HL-60/S4 (cell line): ENCODE data around the gene ZNF451.
"Not testable (repeated sequence)": the region's sequence is repeated elsewhere in the genome, so short reads cannot be mapped to it uniquely, and the experiment has no call there.

Source experiments
- in situ Hi-C: fragments of 300-500 bp; cut with MboI; formaldehyde crosslinking; loops from 2 replicates; pipeline ENCODE4 v1.14.3; 2022; ENCODE audit warnings: low sequenced_read_pairs

Gene ZNF451, protein sequence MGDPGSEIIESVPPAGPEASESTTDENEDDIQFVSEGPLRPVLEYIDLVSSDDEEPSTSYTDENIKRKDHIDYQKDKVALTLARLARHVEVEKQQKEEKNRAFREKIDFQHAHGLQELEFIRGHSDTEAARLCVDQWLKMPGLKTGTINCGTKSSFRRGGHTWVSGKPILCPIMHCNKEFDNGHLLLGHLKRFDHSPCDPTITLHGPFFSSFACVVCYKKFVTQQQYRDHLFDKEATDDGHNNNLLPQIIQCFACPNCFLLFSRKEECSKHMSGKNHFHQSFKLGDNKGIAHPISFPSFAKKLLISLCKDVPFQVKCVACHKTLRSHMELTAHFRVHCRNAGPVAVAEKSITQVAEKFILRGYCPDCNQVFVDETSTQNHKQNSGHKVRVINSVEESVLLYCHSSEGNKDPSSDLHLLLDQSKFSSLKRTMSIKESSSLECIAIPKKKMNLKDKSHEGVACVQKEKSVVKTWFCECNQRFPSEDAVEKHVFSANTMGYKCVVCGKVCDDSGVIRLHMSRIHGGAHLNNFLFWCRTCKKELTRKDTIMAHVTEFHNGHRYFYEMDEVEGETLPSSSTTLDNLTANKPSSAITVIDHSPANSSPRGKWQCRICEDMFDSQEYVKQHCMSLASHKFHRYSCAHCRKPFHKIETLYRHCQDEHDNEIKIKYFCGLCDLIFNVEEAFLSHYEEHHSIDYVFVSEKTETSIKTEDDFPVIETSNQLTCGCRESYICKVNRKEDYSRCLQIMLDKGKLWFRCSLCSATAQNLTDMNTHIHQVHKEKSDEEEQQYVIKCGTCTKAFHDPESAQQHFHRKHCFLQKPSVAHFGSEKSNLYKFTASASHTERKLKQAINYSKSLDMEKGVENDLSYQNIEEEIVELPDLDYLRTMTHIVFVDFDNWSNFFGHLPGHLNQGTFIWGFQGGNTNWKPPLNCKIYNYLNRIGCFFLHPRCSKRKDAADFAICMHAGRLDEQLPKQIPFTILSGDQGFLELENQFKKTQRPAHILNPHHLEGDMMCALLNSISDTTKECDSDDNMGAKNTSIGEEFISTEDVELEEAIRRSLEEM

DNA sequence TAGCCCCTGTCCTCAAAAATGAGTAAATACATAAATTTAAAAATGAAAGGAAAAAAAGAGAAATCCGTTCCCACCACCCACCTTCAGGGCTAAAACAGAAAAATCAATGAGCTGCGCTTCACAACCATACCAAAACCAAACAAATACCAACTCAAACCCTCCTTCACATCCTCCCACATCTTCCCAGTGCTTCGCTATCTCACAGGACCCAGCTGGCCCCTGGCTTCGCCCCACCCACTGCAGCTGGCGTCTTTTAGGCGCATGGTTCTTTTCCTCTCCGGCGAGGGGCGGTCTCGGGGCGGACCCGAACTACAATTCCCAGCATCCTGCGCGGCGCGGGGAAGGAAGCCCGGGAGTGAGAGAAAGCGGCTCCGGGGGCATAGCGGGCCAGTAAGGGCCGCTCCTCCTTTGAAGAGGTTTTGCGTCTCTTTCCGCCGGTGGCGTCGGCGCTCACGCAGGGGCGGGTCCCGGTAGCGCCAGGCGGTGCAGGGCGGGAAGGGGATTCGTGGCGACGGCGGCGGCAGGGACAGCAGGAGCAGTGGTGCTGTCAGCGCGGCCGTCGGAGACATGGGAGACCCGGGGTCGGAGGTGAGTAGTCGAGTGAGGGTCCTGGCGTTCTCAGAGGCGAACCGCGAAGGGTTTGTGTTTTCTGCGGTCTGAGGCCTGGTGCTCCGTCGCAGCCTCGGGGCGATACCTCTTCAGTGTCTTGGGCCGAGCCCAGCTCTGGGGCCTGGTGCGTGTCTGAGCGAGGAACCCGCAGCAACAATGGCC is at the start of gene ZNF451:
Gene ZNF451, plus strand, starts transcription at position 502 of the 771 bp plus-strand sequence. Its CDS starts 66 bp downstream, at position 568.
- in situ Hi-C loops: no loop called here

DNA sequence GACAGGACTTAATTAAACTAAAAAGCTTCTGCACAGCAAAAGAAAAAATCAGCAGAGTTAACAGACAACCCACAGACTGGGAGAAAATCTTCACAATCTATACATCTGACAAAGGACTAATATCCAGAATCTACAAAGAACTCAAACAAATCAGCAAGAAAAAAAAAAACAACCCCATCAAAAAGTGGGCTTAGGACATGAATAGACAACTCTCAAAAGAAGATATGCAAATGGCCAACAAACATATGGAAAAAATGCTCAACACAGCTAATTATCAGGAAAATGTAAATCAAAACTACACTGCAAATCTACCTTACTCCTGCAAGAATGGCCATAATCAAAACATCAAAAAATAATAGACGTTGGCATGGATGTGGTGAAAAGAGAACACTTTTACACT is 45.9 kb upstream of the ZNF451 start:
- in situ Hi-C loops: not testable (repeated sequence)

DNA sequence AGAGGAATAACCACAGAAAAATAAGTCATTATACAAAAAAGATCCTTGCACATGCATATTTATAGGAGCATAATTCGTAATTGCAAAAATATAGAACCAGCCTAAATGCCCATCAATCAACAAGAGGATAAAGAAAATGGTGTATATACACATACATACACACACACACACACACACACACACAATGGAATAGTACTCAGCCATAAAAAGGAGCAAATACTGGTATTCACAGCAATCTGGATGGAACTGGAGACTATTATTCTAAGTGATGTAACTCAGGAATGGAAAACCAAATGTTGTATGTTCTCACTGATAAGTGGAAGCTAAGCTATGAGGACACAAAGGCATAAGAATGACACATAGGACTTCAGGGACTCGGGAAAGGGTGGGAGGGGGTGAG is 45.4 kb upstream of the ZNF451 start:
- in situ Hi-C loops: no loop called here

DNA sequence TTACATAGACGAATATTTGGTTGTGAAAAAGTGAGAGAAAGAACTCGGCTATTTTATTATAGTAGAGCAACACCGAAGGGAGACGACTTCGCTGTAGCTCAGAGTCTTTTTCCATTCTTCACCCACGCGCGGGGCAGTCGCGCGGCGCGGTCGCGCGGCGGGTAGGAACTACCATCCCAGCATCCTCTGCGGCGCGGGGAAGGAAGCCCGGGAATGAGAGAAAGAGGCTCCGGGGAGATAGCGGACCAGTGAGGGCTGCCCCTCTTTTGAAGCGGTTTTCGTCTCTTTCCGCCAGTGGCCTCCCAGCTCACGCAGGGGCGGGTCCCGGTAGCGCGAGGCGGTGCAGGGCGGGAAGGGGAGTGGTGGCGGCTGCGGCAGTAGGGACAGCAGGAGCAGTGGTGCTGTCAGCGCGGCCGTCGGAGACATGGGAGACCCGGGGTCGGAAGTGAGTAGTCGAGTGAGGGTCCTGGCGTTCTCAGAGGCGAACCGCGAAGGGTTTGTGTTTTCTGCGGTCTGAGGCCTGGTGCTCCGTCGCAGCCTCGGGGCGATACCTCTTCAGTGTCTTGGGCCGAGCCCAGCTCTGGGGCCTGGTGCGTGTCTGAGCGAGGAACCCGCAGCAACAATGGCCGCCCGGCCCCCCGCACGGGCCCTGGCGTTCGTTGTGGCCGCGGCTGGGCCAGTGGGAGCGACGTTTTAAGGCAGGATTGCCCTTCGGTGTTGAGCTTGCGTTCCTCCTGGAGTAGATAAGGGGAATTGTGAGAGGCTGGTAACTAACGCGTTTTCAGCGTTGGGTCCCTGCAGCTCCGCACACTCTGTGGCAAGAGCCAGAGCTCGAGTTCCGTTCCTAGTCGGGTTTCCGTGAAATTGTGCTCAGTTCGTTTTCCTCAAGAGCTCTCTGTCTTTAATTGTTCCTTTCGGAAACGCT is 43.4 kb upstream of the ZNF451 start, which contains the start of gene KIAA1586:
Gene KIAA1586, plus strand, starts transcription at position 362 of the 925 bp plus-strand sequence. Its CDS starts 63 bp downstream, at position 425.
- in situ Hi-C loops: not testable (repeated sequence)

DNA sequence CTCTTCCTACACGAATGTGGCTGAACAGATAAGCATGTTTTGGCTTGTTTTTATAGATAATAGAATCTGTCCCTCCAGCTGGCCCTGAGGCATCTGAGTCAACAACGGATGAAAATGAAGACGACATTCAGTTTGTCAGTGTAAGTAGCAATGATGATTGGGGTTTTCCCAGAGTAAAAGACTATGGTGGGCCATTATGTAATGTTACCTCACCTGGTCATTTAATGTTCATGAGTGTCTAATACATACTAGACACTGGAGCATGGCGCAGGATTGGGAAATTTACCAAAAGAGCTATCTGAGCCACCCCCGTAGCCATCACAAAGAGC is 42.8 kb upstream of the ZNF451 start:
- in situ Hi-C loops: not testable (repeated sequence)

DNA sequence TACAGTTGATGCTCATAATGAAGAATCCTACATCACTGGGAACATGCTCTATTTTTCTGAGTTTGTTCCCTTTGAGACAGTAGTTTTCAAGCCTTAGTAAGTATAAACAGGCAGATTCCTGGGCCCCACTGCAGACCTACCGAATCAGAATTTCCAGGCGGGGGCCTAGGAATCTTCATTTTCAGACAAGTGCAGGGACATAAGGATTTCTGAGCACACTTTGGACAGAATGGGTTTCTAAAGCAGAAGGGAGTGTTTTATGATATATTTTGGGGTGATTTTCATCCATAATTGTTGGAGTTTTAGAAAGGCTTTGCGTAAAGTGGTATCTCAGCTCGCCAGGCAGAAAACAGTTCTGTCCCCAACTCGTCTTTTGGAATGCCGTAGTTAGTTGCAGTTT is 42.1 kb upstream of the ZNF451 start:
- in situ Hi-C loops: not testable (repeated sequence)

DNA sequence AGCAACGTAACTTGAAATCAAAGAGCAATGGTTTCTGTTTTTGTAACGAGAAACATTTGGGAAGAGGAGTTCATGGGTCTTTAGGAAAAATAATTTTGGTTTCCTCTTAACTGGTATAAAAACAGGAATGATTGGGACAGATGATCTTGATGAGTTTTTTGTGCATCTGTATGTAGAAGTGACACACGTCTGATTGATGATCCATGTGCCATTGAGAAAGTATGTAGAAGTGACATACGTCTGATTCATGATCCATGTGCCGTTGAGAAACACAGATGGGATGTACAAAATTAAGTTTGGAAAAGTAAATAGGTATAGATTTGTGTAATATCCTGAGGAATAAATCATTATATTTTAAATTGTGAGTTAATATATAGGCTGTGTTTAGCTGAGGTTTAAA is 41.4 kb upstream of the ZNF451 start:
- in situ Hi-C loops: no loop called here

DNA sequence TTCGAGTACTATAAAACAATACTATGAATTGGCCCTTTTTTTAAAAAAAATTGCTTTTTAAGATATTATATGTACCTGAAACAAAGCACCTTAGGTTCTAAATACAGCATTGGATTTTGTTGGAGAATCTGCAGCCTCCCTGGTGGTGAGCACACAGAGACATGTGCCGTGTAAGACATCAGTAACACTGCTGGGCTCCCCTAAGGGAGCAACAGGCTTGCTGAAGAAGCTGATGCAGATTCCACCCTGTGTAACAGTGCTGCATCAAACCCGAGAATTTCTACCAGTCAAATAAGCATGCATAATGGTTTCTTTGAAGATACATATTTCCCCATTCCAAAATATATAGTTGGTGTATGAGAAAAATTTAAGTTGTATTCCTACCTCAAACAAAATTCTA is 26.1 kb upstream of the ZNF451 start:
- in situ Hi-C loops: no loop called here

DNA sequence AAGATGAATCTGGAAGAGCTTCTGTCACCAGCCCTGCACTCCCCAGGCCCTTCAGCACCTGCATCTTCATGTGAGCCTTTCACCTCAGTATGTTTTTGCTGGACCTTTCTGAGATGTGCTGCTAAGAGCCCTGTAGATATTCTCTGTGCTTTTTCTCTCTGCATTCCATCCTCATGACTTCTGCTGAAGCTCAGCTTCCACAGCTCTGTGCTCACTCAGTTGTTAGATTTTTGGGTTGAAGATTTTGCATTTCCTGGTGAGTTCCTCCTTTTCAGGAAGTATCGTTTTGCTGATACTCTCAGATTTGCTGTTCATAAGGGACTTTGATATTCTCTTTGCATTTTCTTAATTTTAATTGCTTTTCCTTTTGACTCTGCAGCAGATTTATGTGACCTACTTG is 25.2 kb upstream of the ZNF451 start:
- in situ Hi-C loops: no loop called here

DNA sequence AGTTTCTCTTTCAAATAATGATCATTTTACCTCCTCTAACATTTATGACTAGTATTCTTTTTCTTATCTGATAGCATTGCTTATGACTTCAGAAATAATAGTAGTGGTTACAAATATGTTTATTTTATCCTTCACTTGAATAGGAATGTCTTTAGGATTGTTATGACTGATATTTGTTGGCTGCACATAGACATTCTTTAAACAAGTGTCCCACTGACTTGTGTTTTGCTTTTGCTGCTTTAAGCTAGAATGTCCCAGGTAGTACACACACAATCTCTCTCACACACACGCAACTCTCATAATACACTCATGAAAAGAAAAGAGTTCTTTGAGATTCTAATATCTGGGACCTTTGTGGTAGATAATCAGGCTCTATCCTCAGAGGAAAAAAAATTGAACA is 21.9 kb upstream of the ZNF451 start:
- in situ Hi-C loops: no loop called here

DNA sequence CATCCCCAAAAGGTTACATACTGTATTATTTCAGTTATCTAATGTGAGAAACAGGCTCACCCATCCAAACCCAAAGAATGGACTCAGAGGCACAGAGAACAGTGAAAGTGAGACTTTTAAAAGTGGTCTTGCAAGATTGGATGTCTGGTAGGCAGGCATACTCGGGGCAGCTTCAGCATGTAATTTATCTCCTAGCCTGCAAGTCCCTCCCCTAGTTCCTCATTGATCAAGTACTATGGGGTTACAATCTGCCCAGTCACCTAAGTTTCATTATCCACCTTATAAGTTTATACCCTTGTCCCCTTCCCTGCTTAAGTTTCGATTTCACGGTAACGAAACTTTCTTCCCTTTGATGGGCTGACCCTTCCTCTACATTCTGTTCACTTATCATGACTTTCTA is 20.8 kb upstream of the ZNF451 start:
- in situ Hi-C loops: no loop called here

DNA sequence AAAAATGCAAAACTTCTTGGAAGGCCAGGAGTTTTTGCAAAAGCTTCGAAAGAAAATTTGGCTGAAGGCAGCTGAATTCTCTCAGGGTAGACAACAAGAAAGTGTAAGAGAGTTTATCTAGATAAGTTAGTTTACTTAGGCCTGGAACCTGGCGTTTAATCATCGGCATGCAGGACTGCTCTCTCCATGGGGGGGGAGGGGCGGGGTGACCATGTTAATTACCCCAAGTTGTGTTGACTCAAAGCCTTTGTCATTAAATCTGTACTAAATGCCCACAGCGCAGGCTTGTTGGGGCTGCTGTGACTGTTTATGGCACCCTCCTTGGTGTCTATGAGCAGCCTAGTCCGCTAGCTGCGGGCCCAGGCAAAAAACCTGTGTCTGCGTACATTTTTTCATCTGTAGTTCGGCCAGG is 20.1 kb upstream of the ZNF451 start:
- in situ Hi-C loops: no loop called here

DNA sequence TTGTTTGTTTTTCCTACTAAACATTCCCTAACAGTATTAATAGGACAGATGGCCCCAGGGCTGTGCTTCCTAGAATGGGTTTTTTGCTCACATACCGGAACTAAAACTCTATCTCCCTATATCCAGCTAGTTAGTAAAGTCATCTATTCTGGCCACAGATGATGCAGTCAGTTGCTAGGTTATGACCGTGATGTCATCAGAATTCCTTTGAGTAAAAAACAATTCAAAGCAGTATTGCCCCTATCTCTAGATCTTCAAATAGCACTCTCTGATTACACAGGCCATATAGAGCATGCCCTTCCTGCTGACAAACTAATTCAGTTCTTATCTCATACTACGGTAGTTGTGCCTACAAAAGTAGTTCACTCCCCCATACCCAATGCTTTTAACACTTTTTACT is 17.9 kb upstream of the ZNF451 start:
- in situ Hi-C loops: no loop called here

DNA sequence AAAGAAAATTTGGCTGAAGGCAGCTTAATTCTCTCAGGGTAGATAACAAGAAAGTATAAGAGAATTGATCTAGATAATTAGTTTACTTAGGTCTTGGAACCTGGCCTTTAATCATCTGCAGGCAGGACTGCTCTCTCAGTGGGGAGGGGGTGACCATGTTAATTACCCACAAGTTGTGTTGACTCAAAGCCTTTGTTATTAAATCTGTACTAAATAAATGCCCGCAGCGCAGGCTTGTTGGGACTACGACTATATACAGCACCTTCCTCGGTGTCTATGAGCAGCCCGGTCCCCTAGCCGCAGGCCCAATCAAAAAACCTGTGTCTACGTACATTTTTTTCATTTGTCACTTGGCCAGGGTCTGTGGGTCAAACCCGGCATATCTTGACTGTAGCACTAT is 15.6 kb upstream of the ZNF451 start:
- in situ Hi-C loops: no loop called here

DNA sequence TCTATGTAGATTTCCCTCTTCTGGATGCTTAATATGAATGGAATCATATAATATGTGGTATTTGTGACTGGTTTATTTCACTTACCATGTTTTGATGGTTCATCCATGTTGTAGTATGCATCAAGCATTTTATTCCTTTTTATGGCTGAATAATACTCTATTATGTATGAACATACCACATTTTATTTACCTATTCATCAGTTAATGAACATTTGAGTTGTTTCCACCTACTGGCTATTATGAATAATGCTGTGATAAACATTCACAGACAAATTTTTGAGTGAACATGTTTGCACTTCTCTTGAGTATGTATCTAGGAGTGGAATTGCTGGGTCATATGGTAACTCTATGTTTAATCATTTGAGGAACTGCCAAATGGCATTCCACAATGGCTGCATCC is 14.9 kb upstream of the ZNF451 start:
- in situ Hi-C loops: no loop called here

DNA sequence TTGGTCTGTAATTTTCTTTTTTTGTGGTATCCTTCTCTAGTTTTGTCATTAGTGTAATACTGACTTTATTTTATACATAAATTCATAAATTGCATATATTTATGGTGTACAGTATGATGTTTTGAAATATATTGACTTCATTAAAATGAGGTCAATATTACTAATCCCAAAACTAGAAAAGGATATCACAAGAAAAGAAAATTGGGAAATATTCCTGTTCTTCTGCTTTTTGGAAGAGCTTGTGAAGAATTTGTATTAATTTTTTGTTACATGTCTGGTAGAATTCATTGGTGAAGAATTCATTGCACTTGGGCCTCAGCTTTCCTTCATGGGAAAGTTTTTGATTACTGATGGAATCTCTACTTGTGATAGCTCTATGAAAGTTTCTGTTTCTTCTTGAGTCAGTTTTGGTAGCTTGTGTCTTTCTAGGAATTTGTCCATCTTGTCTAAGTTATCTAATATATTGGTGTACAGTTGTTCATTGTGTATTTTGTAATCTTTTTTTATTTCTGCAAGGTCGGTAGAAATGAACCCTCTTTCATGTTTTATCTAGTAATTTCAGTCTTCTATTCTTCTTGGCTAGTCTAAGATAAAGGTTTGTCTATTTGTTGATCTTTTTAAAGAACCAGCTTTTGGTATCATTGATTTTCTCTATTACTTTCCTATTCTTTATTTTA is 11.3 kb upstream of the ZNF451 start:
- in situ Hi-C loops: no loop called here

DNA sequence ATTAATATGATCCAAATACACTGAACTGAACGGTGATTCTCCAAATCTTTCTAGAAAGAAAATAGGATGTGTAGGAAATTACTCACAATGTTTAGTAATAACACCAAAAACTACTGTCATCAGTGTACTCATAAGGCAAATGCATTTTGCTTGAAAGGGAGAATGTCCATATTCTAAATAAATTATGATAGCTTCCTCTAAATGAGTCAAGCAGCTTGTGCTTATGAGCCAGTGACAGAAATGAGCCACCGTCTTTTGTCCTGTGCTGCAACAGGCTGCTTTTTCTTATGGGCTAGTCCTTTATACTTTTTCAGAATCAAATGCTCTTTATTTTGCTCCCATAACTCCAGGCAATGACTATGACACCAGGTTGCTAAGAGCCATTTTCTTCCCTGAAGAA is 4.5 kb upstream of the ZNF451 start:
- in situ Hi-C loops: no loop called here

DNA sequence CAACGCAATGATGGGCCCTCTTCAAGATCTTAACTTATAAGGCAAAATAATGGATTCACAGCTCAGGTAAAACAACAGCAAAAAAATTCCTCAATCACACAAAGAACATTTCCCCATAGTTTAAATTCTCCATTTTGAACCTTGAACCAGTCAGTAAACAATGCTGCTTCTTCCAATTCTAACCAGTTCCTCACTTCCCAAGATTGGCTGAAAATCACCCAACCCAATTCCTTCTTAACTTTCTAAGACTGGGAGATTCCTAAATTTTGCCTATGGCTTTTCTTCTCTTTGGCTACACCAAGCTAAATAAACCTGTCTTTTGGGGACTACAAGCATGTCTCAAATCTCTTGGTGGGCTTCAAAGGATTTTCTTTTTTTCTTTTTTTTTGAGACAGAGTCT is 3.1 kb upstream of the ZNF451 start:
- in situ Hi-C loops: no loop called here

DNA sequence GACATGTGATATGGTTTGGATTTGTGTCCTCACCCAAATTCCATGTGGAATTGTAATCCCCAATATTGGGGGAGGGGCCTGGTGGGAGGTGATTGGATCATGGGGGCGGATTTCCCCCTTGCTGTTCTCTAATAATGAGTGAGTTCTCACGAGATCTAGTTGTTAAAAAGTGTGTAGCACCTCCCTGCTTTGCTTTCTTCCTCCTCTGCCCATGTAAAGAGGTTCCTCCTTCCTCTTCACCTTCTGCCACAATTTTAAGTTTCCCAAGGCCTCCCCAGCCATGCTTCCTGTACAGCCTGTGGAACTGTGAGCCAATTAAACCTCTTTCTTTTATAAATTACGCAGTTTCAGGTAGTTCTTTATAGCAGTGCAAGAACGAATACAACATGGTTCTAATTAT is 2.1 kb upstream of the ZNF451 start:
- in situ Hi-C loops: no loop called here
